WTC11 (cell line): Measurements from ENCODE around the gene PLCD1.

Experiments
- ATF1 ChIP-seq: sonication (generic); formaldehyde crosslinking; IDR thresholded peaks from 2 replicates; pipeline ENCODE4 v1.8.1; 2023; ENCODE audit warnings: mild to moderate bottlenecking, moderate library complexity, missing genetic modification reagents
- CTCF ChIP-seq: fragments of 200-600 bp; IDR thresholded peaks from 2 replicates; pipeline ENCODE4 v1.8.0; 2022; ENCODE audit warnings: antibody characterized with exemption
- ZNF232 ChIP-seq: sonication (generic); formaldehyde crosslinking; IDR thresholded peaks from 2 replicates; pipeline ENCODE4 v1.8.0; 2022; ENCODE audit warnings: mild to moderate bottlenecking, missing genetic modification reagents
- ZNF423 ChIP-seq: fragments of 250-450 bp; sonication (Bioruptor Pico); IDR thresholded peaks from 2 replicates; pipeline ENCODE4 v2.1.2; 2022; ENCODE audit warnings: mild to moderate bottlenecking, moderate library complexity
- ZNF671 ChIP-seq: fragments of 250-450 bp; sonication (Bioruptor Pico); IDR thresholded peaks from 2 replicates; pipeline ENCODE4 v1.8.0; 2021; ENCODE audit warnings: mild to moderate bottlenecking
- TF ChIP-seq, protein P1 (sequence below): sonication (generic); formaldehyde crosslinking; IDR thresholded peaks from 2 replicates; pipeline ENCODE4 v1.8.0; 2022; ENCODE audit warnings: mild to moderate bottlenecking, missing genetic modification reagents
- TF ChIP-seq, protein P2 (sequence below): sonication (generic); formaldehyde crosslinking; IDR thresholded peaks from 2 replicates; pipeline ENCODE4 v1.8.0; 2022; ENCODE audit warnings: mild to moderate bottlenecking, missing genetic modification reagents

DNA sequence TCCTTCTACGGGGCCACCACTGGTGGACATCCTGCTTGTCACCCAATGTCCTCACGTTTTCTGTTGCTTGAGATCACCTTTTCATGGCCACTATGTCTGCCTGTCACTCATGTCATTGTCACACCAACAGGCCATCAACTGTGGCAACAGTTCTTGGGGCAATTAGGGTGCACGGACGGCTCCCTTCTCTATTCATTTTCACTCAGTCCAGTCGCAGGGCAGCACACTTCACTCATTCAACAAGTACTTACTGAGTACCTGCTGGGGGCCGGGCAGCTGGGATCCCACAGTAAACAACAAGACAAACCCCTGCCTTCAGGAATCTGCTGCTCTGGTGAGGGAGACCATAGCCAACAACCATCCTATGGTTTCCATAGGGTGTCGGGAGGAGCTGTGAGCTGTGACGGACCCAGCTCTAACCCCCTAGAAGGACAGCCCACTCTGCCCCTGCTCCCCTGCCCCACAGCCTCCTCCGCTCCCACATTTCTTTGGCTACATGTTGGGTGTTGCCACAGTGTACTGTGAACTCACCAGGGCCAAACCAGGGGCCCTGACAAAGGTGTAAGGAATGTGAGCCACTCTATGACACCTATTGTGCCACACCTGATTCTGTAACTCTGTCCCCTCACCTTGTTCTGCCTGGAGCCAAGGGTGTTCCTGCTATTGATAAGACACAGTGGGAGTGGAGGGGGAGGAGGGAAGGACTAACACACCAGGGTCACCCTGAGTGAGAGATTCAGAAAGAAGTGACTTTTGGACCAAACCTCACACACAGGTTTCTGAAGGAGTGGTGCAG lies 37.0 kb downstream of the PLCD1 start:
- TF ChIP-seq ZNF423 (CRISPR knock-in tag) (no peak), ZNF232 (CRISPR knock-in tag) (no peak), CTCF (no peak), ZNF671 (CRISPR knock-in tag) (no peak), ATF1 (CRISPR knock-in tag) (no peak)
- TF ChIP-seq, protein P1, sequence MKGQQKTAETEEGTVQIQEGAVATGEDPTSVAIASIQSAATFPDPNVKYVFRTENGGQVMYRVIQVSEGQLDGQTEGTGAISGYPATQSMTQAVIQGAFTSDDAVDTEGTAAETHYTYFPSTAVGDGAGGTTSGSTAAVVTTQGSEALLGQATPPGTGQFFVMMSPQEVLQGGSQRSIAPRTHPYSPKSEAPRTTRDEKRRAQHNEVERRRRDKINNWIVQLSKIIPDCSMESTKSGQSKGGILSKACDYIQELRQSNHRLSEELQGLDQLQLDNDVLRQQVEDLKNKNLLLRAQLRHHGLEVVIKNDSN (CRISPR knock-in tag), result no peak
- TF ChIP-seq, protein P2, sequence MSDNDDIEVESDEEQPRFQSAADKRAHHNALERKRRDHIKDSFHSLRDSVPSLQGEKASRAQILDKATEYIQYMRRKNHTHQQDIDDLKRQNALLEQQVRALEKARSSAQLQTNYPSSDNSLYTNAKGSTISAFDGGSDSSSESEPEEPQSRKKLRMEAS, result no peak
